Lower leg skin (tissue), 3 donors: ENCODE data around the gene UBASH3B.

Source experiments
- POLR2A ChIP-seq, 2 donors: fragments of 450-650 bp; IDR thresholded peaks; one replicate each; pipeline ENCODE4 v1.6.1; 2016 to 2017; ENCODE audit warnings: antibody characterized with exemption in 2 of 2, mild to moderate bottlenecking in 1 of 2, moderate library complexity in 1 of 2
- TF ChIP-seq, protein P1 (sequence below), 3 donors: fragments of 450-650 bp; IDR thresholded peaks; one replicate each; pipeline ENCODE4 v1.5.1; 2016; ENCODE audit warnings: antibody characterized with exemption in 3 of 3, mild to moderate bottlenecking in 3 of 3, moderate library complexity in 2 of 3

DNA sequence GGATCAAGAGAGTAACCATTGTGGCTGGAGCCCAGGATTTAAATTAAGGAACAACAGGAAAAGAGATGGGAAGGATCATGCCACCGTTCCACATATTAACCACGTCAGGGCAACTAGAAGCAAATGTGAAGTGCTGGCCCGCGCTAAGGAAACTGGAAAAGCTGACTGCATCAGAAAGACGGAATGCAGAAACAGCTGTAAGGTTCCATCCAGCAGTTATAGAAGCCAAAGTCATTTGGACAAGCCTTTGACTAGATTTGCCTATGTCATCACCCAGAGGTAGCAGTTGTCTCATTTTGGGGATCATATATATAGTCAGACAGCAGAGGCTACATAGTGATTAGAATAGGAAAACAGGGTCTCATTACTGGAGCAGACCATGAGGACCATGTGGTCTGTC lies 139.8 kb downstream of the UBASH3B start:
- TF ChIP-seq, protein P1, sequence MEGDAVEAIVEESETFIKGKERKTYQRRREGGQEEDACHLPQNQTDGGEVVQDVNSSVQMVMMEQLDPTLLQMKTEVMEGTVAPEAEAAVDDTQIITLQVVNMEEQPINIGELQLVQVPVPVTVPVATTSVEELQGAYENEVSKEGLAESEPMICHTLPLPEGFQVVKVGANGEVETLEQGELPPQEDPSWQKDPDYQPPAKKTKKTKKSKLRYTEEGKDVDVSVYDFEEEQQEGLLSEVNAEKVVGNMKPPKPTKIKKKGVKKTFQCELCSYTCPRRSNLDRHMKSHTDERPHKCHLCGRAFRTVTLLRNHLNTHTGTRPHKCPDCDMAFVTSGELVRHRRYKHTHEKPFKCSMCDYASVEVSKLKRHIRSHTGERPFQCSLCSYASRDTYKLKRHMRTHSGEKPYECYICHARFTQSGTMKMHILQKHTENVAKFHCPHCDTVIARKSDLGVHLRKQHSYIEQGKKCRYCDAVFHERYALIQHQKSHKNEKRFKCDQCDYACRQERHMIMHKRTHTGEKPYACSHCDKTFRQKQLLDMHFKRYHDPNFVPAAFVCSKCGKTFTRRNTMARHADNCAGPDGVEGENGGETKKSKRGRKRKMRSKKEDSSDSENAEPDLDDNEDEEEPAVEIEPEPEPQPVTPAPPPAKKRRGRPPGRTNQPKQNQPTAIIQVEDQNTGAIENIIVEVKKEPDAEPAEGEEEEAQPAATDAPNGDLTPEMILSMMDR (IDR thresholded peaks at IDR 0.05), result no peak
- TF ChIP-seq POLR2A (IDR thresholded peaks at IDR 0.05), result no peak
